Activated CD4-positive, alpha-beta T cell treated with anti-CD3 and anti-CD28 coated beads, Interleukin-2, amount 50 U/mL, for 24 hours (primary cell): ENCODE results near the gene ARF1.
A peak's percentile ranks its signal among the peaks of the same experiment; 100 is the strongest.
"Not testable (repeated sequence)": the region's sequence is repeated elsewhere in the genome, so short reads cannot be mapped to it uniquely, and the experiment has no call there.

Experiments used
- DNase-seq, 2 donors: peaks; one replicate each; pipeline ENCODE4 v3.0.0-alpha.2; 2020; ENCODE audit warnings: low read depth in 1 of 2, low spot score in 1 of 2

ARF1 gene

GRCh38 chr1:228101614-228101993 is 19.1 kb downstream of the ARF1 start:
- DNase-seq, result no peak

- peak in 1 of 2 donors; percentile 36 for DNase-seq
These were observed 19.7 kb downstream of the ARF1 start for GRCh38 chr1:228101994-228102790.

GRCh38 chr1:228102791-228103620 is 20.5 kb downstream of the ARF1 start, which contains the start of gene C1orf35:
Gene C1orf35 (minus strand): TSS chr1:228103325. CDS start chr1:228103227, 98 bp downstream.
- DNase-seq, result peak; percentile 92 to 94

- DNase-seq, result no peak
These were observed 22.2 kb downstream of the ARF1 start for GRCh38 chr1:228104526-228105269.

GRCh38 chr1:228105270-228105995 is 22.9 kb downstream of the ARF1 start:
- DNase-seq, result no peak

- DNase-seq, result no peak
These were observed 23.7 kb downstream of the ARF1 start for GRCh38 chr1:228105996-228106799.

- DNase-seq, result no peak
These were observed 24.2 kb downstream of the ARF1 start for GRCh38 chr1:228106800-228107054.

GRCh38 chr1:228107636-228108035 is 25.1 kb downstream of the ARF1 start:
- no peak for DNase-seq

GRCh38 chr1:228108055-228108690 is 25.7 kb downstream of the ARF1 start:
- no peak for DNase-seq

GRCh38 chr1:228108742-228109072 is 26.2 kb downstream of the ARF1 start:
- no peak for DNase-seq

- DNase-seq, result peak; percentile 95 to 99
These were observed 26.8 kb downstream of the ARF1 start, which contains the start of gene MRPL55 for GRCh38 chr1:228109073-228109961. Gene MRPL55 (minus strand): TSS chr1:228109299. CDS start chr1:228108260, 1,039 bp downstream.

- DNase-seq, result no peak
These were observed 27.5 kb downstream of the ARF1 start for GRCh38 chr1:228109962-228110488.

- DNase-seq, result no peak
These were observed 28.0 kb downstream of the ARF1 start for GRCh38 chr1:228110556-228110955.

- not testable (repeated sequence) for DNase-seq
These were observed 28.8 kb downstream of the ARF1 start for GRCh38 chr1:228111315-228111714.

GRCh38 chr1:228112167-228112566 is 29.7 kb downstream of the ARF1 start:
- DNase-seq, result no peak

- DNase-seq, result no peak
These were observed 30.1 kb downstream of the ARF1 start for GRCh38 chr1:228112617-228113016.

GRCh38 chr1:228114827-228115226 is 32.3 kb downstream of the ARF1 start:
- no peak for DNase-seq

- no peak for DNase-seq
These were observed 34.8 kb downstream of the ARF1 start for GRCh38 chr1:228117335-228117734.

GRCh38 chr1:228118040-228118439 is 35.5 kb downstream of the ARF1 start:
- no peak for DNase-seq
